Thyroid gland (tissue), 4 donors: Measurements from ENCODE around the gene GABPB1.

Experiments
- POLR2A ChIP-seq, 2 donors: fragments of 450-650 bp; IDR thresholded peaks; one replicate each; pipeline ENCODE4 v1.6.1; 2017; ENCODE audit warnings: antibody characterized with exemption in 2 of 2, mild to moderate bottlenecking in 2 of 2, moderate library complexity in 1 of 2
- TF ChIP-seq, protein P1 (sequence below), 6 experiments: fragments of 200-600 bp in 3 of 6; fragments of 450-650 bp in 3 of 6; sonication (generic) in 3 of 6; IDR thresholded peaks; one replicate each; pipeline ENCODE4 v1.5.1; 2016 to 2019; ENCODE audit warnings: antibody characterized with exemption in 6 of 6, mild to moderate bottlenecking in 2 of 6, inconsistent platforms in 1 of 6, moderate library complexity in 1 of 6

DNA sequence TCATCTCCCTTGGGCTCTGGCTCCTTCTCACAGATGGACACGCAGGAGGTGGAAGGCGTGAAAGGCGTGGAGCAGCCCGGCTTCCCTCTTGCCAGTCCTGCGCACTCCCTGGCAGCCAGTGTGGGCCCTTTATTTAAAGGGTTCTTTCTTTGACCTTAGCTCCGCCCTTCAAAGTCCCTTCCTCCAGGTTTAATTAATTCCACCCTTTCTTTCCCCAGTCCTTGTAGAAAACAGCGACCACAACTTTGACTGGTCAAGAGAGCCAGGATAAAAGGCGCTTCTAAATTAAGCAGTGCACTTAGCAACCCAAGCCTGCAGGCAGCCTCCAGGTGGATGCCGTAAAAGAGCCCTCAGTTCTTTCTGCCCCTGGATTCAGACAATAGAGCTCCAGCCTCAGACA is 89.4 kb downstream of the GABPB1 start, which contains the start of gene HDC:
- TF ChIP-seq POLR2A (IDR thresholded peaks at IDR 0.05) = no peak
- TF ChIP-seq, protein P1, sequence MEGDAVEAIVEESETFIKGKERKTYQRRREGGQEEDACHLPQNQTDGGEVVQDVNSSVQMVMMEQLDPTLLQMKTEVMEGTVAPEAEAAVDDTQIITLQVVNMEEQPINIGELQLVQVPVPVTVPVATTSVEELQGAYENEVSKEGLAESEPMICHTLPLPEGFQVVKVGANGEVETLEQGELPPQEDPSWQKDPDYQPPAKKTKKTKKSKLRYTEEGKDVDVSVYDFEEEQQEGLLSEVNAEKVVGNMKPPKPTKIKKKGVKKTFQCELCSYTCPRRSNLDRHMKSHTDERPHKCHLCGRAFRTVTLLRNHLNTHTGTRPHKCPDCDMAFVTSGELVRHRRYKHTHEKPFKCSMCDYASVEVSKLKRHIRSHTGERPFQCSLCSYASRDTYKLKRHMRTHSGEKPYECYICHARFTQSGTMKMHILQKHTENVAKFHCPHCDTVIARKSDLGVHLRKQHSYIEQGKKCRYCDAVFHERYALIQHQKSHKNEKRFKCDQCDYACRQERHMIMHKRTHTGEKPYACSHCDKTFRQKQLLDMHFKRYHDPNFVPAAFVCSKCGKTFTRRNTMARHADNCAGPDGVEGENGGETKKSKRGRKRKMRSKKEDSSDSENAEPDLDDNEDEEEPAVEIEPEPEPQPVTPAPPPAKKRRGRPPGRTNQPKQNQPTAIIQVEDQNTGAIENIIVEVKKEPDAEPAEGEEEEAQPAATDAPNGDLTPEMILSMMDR (IDR thresholded peaks at IDR 0.05) = no peak
